Parathyroid adenoma (tissue), 2 donors: ENCODE results near the gene EIF3K.

Experiments
- H2AFZ ChIP-seq: fragments of 300-600 bp; sonication (generic); one replicate; pipeline ENCODE4 v1.7.0; 2017; ENCODE audit warnings: antibody characterized with exemption, mild to moderate bottlenecking
- H3K27ac ChIP-seq: fragments of 300-600 bp; sonication (generic); one replicate; pipeline ENCODE4 v1.7.0; 2017
- H3K27me3 ChIP-seq: fragments of 300-600 bp; sonication (generic); one replicate; pipeline ENCODE4 v1.7.0; 2017; ENCODE audit warnings: low read length; ENCODE audit not compliant: control insufficient read depth, insufficient read depth
- H3K36me3 ChIP-seq: fragments of 300-600 bp; sonication (generic); one replicate; pipeline ENCODE4 v1.7.0; 2017; ENCODE audit warnings: low read length; ENCODE audit not compliant: control insufficient read depth, insufficient read depth
- H3K4me1 ChIP-seq: fragments of 300-600 bp; sonication (generic); one replicate; pipeline ENCODE4 v1.7.0; 2017; ENCODE audit warnings: control low read depth
- H3K4me2 ChIP-seq: fragments of 300-600 bp; sonication (generic); one replicate; pipeline ENCODE4 v1.7.0; 2017; ENCODE audit warnings: low read length
- H3K4me3 ChIP-seq: fragments of 300-600 bp; sonication (generic); one replicate; pipeline ENCODE4 v1.7.0; 2017; ENCODE audit warnings: low read depth, low read length
- H3K79me2 ChIP-seq: fragments of 300-600 bp; sonication (generic); one replicate; pipeline ENCODE4 v1.7.0; 2017; ENCODE audit warnings: control low read depth
- H3K9ac ChIP-seq: fragments of 300-600 bp; sonication (generic); one replicate; pipeline ENCODE4 v1.7.0; 2017; ENCODE audit warnings: mild to moderate bottlenecking
- H3K9me3 ChIP-seq: fragments of 300-600 bp; sonication (generic); one replicate; pipeline ENCODE4 v1.7.0; 2017; ENCODE audit warnings: low read length; ENCODE audit not compliant: control insufficient read depth
- TF ChIP-seq, protein P1 (sequence below): fragments of 300-600 bp; sonication (generic); IDR thresholded peaks from one replicate; pipeline ENCODE4 v1.7.0; 2017; ENCODE audit warnings: antibody characterized with exemption, mild to moderate bottlenecking
- donor health status: primary hyperparathyroidism.

The EIF3K gene

DNA sequence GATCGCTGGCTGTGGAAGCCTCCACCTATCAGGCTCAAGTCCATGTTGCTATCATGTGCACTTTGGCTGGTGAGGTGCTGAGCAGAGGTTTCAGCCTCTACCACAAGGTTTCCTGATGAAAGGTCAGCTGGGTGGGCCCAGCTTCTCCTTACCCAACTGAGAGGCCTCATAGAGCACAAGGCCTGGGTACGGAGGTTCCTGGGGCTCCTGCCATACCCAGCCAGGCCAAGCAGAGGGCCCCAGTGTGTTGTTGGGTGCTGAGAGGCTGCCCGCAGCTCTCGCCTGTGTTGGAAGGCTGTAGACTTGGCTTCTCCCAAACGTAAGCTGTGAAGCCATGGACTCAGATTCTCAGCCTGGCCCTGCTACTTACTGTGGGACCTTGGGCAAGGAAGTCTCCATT, 56.6 kb downstream of the EIF3K start:
- Histone ChIP-seq H3K4me1 (peaks cover 68% of the 10 kb centered on the region), H3K27me3 (no peaks in the 10 kb centered on the region), H3K9me3 (no peaks in the 10 kb centered on the region), H3K79me2 (peaks cover 61% of the 10 kb centered on the region), H3K4me2 (no peak overlapping the region), H2AFZ (no peak overlapping the region), H3K27ac (peak overlapping the region; percentile 100), H3K9ac (no peak overlapping the region), H3K36me3 (no peaks in the 10 kb centered on the region), H3K4me3 (no peak overlapping the region)
- TF ChIP-seq, protein P1, sequence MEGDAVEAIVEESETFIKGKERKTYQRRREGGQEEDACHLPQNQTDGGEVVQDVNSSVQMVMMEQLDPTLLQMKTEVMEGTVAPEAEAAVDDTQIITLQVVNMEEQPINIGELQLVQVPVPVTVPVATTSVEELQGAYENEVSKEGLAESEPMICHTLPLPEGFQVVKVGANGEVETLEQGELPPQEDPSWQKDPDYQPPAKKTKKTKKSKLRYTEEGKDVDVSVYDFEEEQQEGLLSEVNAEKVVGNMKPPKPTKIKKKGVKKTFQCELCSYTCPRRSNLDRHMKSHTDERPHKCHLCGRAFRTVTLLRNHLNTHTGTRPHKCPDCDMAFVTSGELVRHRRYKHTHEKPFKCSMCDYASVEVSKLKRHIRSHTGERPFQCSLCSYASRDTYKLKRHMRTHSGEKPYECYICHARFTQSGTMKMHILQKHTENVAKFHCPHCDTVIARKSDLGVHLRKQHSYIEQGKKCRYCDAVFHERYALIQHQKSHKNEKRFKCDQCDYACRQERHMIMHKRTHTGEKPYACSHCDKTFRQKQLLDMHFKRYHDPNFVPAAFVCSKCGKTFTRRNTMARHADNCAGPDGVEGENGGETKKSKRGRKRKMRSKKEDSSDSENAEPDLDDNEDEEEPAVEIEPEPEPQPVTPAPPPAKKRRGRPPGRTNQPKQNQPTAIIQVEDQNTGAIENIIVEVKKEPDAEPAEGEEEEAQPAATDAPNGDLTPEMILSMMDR: peak; percentile 65

DNA sequence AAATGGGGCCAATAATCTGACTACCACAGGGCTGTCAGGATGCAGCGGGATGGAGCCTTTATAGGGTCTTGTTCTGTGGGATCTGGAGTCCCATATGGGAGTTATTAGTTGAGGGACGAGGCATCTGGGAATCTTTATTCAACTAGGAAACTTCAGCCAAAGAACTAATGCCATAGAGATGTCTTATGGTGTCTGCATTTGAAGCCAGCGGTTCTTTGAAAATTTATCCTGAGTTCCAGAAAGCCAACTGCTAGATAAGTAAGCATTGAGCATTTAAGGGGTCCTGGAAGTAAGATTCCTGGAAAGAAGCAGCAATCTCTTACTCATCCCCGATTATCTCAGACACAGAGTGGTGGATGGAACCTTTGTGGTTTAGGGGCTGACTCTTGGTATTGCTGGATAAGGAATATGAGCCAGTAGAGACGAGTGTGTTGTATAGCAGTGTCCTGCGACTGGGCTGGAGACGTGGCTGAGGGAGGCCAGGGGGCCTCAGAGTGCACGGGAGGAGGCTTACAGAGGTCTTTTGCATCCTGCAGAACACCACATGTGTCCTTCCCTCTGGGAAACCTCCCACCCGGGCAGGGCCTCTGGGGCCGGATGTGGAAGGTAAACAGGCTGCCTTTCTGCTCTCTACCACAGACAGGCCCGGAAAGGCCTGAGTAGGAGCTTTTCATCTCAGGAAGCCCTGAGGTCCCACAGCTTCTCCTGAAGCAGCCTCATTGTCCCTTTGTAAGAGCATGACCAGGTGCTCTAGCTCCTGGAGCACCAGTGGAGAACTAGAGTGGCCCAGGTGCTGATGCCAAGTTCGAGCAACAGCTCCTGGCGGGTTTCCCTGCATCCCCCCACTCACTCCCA, 57.3 kb downstream of the EIF3K start:
- H3K4me1 ChIP-seq: peaks cover 74% of the 10 kb centered on the region
- no peaks in the 10 kb centered on the region for H3K9me3 ChIP-seq
- H3K36me3 ChIP-seq: no peaks in the 10 kb centered on the region
- H3K4me2 ChIP-seq: no peak overlapping the region
- no peak overlapping the region for H3K4me3 ChIP-seq
- TF ChIP-seq, protein P1: no peak
- no peak overlapping the region for H3K9ac ChIP-seq
- H3K27ac ChIP-seq: peak overlapping the region; percentile 100
- H3K27me3 ChIP-seq: no peaks in the 10 kb centered on the region
- peaks cover 59% of the 10 kb centered on the region for H3K79me2 ChIP-seq
- H2AFZ ChIP-seq: no peak overlapping the region

DNA sequence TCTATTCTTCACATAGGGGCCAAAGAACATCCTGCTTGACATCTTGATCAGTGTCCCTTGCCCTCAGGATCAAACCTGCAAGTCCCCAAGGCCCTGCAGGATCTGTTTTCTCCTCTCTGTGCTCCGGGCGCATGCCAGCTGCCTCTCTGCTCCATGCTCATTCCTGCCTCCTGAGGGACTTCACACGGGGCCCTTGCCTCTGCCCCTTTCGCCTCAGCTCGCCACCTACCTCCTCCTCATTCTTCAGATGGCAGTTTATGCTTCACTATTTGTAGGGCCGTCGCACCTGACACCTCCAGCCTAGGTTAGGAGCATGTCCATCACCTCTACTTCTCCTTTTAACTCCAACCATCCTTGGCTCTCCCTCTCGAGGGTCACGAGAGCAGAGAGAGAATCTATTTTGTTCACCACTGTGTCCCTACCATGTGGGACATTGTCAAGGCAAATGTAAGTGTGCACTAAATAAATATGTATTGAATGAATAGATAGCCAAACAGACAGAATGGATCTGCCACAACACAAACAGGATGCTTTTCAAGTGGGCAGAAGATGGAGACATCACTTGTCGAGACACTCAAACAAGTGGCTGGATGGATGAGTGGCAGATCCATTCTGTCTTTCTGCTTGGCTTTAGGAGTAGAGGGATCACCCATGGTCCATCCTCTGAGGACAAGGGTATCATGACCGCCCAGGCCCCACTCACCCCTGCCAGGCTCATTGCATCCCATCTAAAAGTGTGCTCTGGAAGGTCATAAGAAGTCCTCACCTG, 58.1 kb downstream of the EIF3K start:
- peaks cover 82% of the 10 kb centered on the region for H3K4me1 ChIP-seq
- no peak overlapping the region for H3K9ac ChIP-seq
- TF ChIP-seq, protein P1: no peak

DNA sequence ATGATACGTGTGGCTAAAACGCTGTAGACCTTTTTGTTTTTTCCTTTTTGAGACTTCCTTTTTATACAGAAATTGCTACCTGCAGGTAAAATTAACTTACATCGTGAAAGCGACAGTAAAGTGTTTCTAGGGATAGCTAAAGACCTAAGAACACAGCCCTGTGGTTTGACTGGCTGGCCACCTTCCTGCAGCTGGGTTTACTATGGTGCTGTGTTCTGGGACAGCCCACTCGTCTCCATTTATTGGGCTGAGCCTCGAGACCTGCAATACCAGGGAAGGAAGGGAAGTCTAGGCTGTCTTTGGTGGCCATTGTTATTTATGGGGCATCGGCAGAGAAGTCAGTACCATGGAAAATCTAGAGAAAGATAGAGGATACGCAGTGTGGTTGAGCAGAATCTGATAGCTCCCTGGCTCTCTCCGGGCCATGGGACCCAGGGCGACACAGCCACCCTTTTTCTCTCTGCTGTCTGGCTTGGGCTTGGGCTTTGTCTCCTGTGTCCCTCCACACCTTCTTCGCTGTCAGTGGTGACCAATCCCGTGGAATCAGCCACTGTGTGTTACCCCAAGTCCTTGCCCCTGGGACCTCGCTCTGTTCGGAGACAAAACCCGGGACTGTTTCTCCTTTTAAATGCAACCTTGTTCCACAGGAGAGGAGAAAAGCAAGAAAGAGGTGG, 59.4 kb downstream of the EIF3K start:
- Histone ChIP-seq H3K9ac (no peak overlapping the region), H3K36me3 (no peaks in the 10 kb centered on the region), H3K9me3 (no peaks in the 10 kb centered on the region), H3K4me2 (peak overlapping the region; percentile 48), H2AFZ (no peak overlapping the region), H3K27me3 (no peaks in the 10 kb centered on the region), H3K79me2 (peaks cover 69% of the 10 kb centered on the region), H3K27ac (peak overlapping the region; percentile 100), H3K4me3 (peak overlapping the region; percentile 17), H3K4me1 (peaks cover 95% of the 10 kb centered on the region)
- TF ChIP-seq, protein P1: no peak

More for the DNA sequence above, 58.1 kb downstream of the EIF3K start:
- Histone ChIP-seq H3K4me2 (no peak overlapping the region), H3K27me3 (no peaks in the 10 kb centered on the region), H3K4me3 (no peak overlapping the region), H3K27ac (peak overlapping the region; percentile 100), H2AFZ (no peak overlapping the region), H3K9me3 (no peaks in the 10 kb centered on the region), H3K36me3 (no peaks in the 10 kb centered on the region), H3K79me2 (peaks cover 63% of the 10 kb centered on the region)
